ENCODE measurements around the gene VPS16.

Gene VPS16

DNA sequence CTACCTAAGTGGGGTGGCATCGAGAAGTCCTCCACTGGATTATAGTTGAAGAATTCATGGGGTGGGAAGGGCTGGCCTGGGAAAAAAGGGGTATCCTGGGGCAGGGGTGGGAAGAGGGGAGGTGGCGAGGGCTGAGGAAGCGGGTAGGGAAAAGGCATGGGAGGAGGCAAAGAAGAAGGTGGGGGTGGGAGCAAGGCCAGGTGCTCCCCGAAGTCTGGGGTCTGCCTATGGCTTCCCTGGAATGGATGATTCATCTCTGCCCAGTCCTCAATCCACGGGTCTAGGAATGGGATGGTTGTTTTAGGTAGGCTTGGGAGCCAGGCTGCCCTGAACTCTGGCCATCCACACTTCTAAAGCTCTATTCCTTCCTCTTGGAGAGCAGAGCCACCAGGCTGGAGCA is 4.5 kb upstream of the VPS16 start:
- DNase-seq: no peak

DNA sequence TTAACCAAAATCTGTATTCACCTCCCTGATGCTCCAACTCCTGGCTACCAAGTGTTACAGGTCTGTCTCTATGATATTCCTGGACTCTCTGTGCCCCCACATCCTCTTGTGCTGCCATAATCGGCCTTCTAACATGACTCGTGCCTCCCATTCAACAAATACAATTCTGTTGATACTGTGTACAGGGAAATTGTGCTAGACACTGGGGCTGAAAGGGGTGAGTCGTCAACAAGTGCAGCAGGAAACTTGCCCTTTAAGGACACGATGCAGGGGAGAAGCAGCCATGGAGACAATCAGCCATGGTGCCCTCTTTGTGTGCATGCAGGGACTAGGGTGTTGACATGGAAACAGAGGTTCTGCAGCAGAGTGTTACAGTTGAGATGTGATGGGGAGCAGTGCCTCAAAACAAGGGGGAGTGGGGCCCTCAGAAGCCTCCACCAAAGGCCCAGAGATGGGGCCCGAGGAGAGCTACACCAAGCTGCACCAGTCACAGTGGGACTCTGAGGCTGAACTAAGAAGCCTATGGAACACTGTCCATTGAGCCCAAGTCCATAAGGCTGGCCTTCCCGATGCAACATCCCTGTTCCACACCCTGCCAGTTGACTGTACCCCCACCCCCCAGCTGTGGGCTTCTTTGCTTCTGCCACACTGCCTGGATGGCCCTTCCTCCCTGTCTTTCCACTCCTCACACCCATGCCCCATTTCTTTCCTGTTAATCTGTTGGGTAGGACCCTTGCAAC is 3.2 kb upstream of the VPS16 start:
- no peak for DNase-seq

DNA sequence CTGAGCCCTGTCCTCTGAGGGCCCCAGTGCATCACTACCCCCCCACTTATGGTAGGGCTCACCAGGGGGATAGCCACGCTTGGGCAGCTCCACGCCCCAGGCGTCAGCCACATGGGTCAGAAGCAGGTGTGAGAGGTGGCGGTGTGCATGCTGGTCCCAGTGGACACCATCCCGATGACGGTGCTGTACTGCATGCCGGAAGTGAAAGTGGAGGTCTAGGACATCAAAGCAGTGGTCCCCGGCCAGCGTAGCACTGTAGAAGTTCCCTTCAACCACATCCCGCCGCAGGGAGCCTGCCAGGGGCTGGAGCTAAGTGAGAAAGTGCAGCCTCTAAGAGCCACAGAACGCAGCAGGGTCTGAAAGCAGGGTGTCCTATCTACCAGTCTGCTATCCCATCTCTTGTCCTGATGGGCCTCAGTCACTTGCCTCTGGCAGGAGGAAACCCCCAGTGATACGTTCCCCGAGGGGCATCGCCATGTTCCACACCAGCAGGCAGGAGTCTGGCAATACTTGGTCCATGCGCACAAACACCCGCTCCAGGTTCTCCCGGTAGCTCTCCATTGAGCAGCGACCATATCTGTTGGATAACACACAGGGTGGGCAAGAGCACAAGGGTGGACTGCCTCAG is 2.3 kb upstream of the VPS16 start:
- DNase-seq: no peak

DNA sequence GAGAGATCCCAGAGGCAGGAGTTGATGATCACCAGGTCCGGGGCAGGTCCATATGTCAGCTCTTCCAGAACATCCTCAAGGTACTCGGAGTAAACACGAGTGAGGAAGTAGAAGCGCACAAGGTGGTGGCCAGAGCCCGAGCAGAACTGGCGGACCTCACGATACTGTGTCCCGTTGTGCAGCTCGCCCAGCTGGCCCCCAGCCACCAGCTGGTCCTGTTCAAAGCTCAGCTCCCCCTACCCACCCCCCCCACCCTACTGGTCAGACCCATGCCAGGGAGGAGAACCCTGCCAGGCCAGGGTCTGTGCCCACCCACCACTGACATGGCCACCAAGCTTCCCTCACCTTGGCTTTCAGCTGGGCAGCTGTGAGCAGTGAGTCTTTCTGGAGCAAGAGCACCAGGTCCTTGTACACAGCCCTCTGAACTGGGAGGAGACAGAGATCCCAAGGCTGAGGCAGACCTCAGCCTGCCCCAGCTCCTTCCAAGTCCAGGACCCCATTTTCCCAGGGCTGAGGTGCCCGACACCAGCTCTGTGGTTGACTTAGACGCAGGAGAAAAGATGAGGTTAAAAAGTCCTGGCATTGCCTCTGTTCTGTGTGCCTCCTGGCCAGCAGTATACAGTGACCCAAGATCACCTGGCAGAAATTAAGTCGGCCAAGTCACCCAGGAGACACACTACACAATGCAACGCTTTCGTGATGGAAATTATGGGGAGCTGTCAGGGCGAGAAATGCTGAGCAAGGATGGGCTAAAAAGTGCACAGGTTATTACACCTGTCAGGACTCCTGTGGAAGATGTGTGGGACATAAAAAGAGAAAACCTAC is 1.5 kb upstream of the VPS16 start:
- DNase-seq: no peak

DNA sequence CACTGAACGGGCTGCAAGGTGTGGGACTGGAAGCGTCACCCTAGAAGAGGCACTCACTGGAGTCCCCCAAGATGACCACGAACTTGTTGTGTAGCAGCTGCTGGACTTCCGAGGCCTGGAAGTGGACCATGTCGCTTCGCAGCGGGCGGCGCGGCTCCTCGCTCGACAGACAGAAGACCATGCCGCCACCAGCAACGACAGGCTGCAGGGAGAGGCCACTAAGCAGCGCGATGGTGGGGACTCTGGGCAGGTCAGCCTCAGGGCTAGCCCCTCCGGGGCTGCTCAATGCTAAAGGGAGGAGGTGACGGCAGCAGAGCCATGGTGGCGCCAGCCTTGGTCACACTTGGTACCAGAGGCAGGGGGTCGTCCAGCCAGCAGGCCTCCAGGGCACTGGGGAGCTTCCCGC is 810 bp upstream of the VPS16 start:
- no peak for DNase-seq

DNA sequence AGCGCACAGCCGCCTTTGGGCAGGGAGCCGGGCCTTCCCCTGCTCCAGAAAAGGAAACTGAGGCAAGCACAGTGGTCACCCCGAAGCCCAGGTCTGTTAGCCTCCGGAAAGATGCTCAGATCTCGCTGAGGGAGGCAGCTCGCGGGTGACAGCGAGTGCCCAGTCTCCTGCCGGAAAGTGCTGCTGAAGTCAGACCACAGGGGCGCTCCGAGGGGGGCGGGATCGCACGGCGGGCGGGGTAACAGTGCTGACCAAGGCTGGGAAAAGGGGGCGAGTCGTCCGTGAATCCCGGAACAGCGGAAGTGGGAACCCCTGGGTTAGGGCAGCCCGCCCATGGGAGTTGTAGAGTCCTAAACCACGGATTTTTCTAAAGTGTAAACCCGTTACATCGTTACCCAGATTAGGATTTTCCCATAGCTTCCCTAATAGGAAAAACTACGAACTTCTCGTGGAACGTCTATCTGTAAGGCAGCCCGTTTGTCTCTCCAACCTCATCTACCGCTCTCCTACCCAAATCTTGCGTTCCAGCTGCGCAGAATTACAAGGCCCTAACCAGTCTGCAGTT is 504 bp downstream of the VPS16 start:
- DNase-seq: peak in 1 of 2 donors; percentile 49

DNA sequence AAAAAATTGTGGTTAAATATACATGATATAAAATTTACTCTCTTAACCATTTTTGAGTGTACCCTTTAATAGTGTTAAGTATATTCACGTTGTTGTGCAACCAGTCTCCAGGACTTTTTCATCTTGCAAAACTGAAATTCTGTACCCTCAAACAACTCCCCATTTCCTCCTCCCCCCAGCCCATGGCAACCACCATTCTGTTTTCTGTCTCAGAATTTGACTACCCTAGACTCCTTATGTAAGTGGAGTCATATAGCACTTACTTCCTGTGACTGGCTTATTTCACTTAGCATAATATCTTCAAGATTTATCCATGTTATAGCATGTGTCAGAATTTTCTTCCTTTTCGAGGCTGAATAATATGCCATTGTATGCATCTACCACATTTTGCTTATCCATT is 5.1 kb downstream of the VPS16 start:
- no peak for DNase-seq

DNA sequence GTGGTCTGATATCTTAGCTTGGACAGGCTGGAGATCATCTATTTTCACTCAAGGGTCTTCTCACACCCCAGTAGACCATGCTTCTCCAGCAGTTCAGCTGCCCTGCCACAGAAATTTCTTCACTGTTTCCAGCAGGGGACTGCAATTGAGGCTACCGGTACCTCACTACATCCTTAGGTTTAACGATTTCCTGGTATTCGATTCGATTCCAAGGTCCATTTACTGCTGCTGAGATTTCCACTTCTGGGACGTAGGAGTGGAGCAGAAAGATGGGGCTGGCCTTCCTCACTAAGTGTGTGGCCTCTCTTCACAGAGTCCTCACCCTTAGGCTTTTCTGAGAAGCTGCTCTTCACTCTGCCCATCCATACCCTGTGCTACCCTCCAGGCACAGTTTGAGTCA is 6.2 kb downstream of the VPS16 start:
- DNase-seq: no peak

DNA sequence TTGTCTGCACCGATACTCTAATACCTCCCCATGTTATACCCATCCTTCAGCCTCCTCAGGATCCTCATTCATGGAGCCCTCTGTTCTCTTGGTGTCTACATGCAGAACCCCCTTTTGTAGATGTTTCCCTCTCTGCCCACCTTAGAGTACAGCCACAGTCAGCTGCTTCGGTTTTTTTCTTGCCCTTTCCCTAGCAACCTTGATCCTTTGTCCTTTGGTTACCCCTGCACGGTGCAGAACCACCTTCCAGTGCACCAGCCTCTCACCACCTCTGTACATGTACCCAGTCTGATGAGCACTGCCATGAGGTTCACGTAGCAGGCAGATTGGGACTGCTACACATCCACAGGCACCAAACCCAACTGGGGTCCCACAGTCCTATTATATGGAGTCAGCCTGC is 7.3 kb downstream of the VPS16 start:
- no peak for DNase-seq

DNA sequence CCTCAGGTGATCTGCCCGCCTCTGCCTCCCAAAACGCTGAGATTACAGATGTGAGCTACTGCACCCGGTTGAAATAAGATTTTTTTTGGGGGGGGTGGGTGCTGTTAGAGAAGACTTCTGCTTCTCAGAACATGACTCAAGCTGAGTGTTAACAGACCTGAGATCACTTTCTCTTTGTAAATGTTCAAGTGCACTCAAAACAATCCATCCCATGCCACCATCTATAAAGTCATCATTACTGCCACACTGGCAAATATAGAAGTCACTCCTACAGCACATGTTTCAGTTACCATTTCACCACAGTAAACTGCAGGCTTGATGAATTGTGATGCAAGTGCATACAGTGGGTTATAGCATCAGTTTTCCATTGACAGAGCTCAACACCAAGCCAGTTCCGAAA is 9.0 kb downstream of the VPS16 start:
- no peak for DNase-seq

DNA sequence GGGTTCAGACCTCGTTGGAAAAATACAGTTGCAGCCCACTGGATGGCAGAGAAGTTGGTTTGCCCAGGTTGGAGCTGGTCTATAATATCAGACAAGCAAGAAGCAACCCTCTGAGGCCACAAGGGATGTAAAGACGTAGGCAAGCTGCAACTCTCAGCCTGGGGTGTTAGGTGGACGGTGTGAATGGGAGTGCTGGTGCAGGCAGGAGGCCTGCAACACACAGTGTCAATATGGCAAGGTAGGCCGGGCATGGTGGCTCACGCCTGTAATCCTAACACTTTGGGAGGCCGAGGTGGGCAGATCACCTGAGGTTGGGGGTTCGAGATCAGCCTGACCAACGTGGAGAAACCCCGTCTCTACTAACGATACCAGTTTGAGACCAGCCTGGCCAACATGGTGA is 10.5 kb downstream of the VPS16 start:
- DNase-seq: no peak

DNA sequence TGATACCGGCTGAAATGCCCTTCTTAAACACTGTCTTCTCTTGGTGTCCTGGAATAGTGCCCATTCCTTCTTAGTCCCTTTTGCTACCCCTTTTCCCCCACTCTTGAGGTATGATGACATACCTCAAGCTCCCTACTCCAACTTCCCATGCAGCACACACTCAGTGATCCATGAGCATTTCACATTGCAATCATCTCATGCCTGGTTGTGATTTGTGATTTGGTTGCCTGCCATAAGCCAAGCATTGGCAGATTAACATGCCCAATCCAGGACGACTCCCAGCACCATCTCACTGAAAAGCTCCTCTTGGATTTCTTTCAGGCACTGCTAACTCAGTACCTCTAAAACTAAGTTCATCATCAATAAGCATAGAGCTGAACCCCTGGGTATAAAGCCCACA is 18.0 kb downstream of the VPS16 start:
- DNase-seq: no peak

DNA sequence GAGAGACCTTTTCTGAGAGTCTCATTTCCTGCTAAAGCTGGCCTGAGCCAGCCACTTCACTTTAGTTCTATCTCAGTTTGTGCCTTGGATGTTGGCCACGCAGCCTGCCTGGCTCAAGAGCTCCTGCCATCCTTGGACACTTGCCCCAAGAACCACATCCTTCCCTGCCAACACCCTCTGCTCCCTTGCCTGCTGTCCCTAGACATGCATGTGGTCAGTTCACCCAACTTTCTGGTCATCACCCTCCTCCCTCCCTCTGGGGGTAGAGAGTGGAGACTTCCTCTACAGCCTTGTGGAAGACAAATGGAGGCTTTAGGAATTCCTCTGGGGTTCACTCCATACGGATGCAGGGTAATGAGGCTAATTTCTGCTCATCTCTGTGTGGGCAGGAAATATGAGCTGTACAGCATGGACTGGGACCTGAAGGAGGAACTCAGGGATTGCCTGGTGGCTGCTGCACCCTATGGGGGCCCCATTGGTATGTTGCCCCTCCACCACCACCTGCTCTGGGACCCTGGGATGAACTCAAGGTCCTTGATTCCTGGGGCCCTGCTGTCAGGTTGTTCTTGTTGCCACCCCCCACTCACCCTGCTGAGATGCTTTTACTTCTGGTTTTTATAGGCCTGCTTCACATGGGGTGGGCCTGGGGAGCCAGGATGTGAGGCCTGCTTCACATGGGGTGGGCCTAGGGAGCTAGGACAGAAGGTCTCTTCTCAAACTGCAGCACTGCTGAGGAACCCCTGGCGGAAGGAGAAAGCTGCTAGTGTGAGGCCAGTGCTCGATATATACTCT is 19.0 kb downstream of the VPS16 start:
- DNase-seq: no peak

DNA sequence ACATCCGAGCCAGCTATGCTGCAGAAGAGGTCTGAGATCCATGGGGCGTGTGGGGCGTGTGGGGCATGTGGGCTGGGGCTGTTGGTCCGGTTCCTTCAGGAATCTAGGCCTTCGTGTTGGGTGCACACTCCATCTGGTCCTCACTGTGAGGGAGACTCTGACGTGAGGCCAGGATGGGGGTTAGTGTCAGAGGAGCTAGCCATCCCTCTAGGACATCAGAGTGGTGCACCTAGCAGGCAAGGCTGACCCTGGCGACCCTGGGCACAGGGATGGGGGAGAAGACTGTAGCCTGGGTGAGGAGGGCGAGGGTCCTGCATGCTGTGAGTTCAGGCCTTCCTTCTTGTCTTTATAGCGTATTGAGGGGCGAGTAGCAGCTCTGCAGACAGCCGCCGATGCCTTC is 24.1 kb downstream of the VPS16 start:
- no peak for DNase-seq

DNA sequence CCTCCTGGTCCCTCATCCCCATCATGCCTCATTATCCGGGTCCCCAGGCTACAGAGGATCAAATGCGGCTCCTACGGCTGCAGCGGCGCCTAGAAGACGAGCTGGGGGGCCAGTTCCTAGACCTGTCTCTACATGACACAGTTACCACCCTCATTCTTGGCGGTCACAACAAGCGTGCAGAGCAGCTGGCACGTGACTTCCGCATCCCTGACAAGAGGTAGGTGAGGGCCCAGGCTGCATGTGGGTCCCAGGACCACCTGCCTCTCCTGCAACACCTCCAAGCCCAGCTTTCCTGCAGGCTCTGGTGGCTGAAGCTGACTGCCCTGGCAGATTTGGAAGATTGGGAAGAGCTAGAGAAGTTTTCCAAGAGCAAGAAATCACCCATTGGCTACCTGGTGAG is 24.6 kb downstream of the VPS16 start:
- DNase-seq: no peak

DNA sequence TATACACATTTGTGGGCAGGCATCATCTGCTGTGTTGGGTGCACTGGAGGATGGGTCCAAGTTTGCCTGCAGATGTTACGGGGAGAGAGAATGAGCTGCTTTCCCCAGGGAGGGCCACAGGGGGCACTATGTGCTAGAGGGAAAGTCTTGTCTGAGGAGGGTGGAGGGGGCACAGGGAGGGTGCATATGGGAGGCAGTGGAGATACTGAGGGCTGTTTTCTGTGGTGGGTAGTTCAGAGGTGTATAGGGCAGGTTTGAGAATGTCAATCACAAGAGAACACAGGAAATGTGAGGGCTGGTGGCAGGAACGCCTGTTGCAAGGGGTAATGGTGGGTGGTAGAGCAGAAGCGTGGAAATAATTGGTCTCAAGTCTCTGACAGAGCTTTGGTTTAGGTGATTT is 25.1 kb downstream of the VPS16 start:
- no peak for DNase-seq

DNA sequence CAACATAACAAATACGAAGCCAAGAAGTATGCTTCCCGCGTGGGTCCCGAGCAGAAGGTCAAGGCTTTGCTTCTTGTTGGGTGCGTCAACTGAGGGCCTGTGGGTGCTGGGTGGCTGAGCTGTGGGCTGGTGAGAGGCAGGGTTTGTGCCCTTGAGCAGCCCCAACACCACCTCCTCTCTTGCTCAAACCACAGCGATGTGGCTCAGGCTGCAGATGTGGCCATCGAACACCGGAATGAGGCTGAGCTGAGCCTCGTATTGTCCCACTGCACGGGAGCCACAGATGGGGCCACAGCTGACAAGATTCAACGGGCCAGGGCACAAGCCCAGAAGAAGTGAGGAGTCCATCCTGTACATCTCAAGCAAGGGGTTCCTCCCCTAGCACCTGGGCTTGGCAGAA is 25.7 kb downstream of the VPS16 start:
- no peak for DNase-seq

DNA sequence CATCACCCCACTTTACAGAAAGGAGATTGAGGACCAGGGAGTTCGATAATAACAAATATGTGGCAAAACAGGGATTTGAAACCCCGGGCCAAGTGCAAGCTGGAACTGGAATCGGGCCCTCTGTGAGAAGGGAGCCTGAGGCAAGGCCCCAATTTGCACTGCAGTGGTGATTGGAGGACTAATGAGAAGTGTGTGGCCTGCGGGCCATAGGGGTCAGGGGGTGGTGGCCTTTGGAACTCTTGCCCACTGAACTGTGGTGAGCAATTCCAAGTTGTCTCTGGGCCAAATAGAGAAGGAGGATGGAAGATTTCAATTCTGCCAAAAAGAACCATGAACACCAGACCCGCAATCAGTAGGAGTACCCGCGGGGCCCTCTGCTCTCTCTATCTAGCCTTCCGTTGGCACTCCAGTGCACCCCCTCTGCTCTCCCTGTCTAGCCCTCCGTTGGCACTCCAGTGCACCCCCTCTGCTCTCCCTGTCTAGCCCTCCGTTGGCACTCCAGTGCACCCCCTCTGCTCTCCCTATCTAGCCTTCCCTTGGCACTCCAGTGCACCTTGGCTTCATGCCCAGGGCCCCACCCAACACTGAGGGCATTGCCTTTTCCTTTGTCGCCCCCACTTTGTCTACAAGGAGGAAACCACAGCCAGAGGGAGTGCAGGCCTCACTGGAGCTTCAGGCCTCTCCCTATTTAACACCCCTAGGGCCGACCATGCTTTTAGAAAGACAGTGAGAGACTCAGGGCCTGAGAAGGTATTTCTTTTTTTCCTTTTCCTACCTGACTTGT is 26.7 kb downstream of the VPS16 start:
- DNase-seq: peak in 1 of 2 donors; percentile 26

DNA sequence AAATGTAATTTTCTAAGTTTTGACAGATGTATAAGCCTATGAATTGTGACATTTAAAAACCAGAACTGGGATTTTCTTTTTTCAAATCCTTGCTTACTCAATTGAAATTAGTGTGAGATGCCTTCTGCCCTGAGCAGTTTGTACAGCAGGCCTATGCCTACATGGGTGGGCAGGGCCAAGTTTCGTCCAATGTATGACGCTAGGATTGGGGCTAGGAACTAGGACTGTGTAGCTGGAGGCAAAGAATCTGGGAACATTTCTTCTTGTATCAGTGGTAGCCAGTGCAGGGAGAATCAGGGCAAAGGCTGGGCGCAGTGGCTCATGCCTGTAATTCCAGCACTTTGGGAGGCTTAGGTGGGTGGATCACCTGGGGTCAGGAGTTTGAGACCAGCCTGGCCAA is 28.8 kb downstream of the VPS16 start:
- no peak for DNase-seq

DNA sequence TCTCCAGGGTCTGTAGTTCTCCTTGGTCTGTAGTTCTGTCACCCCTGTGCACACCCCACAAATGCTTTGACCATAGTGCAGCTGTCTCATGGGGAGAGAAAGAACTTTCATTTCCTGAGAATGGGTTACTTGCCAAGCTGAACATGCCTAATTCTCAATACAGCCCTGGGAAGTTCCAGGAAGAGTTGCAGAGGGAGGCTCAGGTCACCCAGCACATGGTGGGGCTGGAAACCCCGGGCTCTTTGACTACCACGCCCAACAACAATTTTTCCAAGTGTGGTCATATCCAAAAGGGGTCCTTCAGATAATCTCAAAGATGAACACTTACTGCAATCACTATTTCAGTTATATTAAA is 30.5 kb downstream of the VPS16 start:
- DNase-seq: no peak

DNA sequence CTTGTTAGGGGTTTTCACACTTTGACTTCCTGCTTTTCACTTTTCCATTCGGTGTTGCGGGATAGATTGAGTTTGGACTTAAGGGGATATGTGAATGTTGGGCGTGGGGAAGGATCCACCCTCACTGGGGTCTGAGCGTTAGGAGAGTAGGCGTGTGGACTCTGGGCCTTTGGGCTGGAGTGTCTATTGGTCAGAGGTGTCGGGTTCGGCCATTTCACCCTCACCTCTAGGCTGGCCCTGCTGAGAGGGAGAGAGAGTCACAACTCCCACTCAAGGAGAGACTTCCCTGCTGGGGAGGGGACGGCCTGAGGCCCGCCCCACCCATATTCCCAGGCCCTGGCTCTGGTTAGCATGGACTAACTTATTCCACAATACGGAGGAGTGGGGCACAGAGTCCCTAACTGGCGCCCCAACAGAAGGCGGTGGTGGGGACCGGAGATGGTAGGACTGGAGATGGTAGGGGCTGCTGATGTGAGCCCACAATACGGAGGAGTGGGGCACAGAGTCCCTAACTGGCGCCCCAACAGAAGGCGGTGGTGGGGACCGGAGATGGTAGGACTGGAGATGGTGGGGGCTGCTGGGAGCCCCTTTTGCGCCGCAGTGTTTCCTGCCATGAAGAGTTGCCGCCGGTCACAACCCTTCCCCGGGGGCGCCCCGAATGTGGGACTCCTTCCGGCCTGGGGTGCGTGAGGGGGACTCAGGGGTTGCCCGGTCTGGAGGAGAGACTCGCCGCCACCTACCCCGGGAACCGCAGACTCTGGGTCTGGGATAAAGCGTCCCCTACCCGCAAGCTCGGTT is 31.3 kb downstream of the VPS16 start:
- DNase-seq: no peak

Data from bone marrow (tissue), 2 donors.